Chondrocyte (in vitro differentiated cells): ENCODE measurements around the gene DAB2IP. TPM values are rescaled to one million over a fixed set of nuclear protein-coding genes. Genes with fewer than 3 reads are reported as not detected.

Experiments used
- DNase-seq: peaks from one replicate; pipeline ENCODE4 v3.0.0; 2021; ENCODE audit warnings: mixed read lengths, low spot score
- H3K27ac Mint-ChIP-seq: one replicate; pipeline ENCODE4 v1.8.0; 2021; ENCODE audit warnings: mild to moderate bottlenecking, moderate library complexity, mixed read lengths; ENCODE audit not compliant: unreplicated experiment
- H3K27me3 Mint-ChIP-seq: 2 replicates; pipeline ENCODE4 v1.8.0; 2021; ENCODE audit warnings: low read depth, mixed read lengths
- H3K36me3 Mint-ChIP-seq: 2 replicates; pipeline ENCODE4 v1.8.0; 2021; ENCODE audit warnings: low read depth, mixed read lengths
- H3K4me1 Mint-ChIP-seq: 2 replicates; pipeline ENCODE4 v1.8.0; 2021; ENCODE audit warnings: low read depth, mild to moderate bottlenecking, mixed read lengths
- H3K4me3 Mint-ChIP-seq: one replicate; pipeline ENCODE4 v1.8.0; 2021; ENCODE audit warnings: mild to moderate bottlenecking, moderate library complexity, mixed read lengths; ENCODE audit not compliant: unreplicated experiment
- H3K9me3 Mint-ChIP-seq: 2 replicates; pipeline ENCODE4 v1.8.0; 2021; ENCODE audit warnings: low read depth, mixed read lengths
- total RNA-seq: library from RNA; stranded (reverse); gene quantifications from 3 replicates; pipeline ENCODE4 v1.2.1, GENCODE V29; 2021
- TF ChIP-seq, protein P1 (sequence below): fragments of 200-600 bp; sonication (generic); IDR thresholded peaks from 2 replicates; pipeline ENCODE4 v1.5.0; 2021; ENCODE audit warnings: antibody characterized with exemption, mild to moderate bottlenecking, moderate library complexity

DAB2IP gene
- total RNA-seq, 1 donor from 2014 or later: 58.5 TPM

DNA sequence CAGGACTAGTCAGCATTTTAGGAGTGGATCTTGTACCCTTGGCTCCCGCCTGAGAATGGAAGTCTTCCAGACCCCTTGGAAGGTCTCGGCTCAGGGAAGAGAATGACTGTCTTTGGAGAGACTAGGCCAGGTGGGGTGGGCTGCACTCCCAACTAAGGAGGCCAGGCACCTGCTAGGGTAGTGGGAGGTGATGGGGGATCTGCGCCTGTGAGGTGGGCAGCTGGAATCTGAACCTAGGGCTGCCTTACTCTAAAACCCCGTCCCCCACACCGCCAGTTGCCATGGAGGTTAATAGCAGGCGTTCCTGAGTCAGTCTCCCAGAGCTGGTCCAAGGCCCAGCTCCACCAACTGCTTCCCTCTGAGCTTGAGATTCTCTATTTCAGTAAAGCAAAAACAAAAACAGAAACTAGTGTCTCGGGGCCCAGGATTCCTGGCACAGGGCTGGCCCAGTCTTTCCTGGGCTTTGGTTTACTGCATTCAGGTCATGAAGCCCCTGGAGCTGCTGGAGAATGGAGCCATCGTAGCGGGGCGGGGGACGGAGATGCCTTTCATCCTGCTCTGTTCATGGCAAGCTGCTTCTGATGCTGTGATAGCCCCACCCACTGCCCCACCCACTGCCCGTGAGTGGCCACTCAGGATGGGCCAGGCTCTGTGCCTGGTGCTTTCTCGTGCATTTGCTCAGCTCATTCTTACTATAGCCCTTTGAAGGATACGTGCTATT, 57.5 kb downstream of the DAB2IP start:
- Mint-ChIP-seq H3K4me1 (no peaks in the 10 kb centered on the region), H3K4me3 (no peak overlapping the region), H3K27ac (no peak overlapping the region), H3K9me3 (no peaks in the 10 kb centered on the region), H3K36me3 (peaks cover 4% of the 10 kb centered on the region), H3K27me3 (no peaks in the 10 kb centered on the region)
- TF ChIP-seq, protein P1, sequence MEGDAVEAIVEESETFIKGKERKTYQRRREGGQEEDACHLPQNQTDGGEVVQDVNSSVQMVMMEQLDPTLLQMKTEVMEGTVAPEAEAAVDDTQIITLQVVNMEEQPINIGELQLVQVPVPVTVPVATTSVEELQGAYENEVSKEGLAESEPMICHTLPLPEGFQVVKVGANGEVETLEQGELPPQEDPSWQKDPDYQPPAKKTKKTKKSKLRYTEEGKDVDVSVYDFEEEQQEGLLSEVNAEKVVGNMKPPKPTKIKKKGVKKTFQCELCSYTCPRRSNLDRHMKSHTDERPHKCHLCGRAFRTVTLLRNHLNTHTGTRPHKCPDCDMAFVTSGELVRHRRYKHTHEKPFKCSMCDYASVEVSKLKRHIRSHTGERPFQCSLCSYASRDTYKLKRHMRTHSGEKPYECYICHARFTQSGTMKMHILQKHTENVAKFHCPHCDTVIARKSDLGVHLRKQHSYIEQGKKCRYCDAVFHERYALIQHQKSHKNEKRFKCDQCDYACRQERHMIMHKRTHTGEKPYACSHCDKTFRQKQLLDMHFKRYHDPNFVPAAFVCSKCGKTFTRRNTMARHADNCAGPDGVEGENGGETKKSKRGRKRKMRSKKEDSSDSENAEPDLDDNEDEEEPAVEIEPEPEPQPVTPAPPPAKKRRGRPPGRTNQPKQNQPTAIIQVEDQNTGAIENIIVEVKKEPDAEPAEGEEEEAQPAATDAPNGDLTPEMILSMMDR: no peak
- no peak for DNase-seq

DNA sequence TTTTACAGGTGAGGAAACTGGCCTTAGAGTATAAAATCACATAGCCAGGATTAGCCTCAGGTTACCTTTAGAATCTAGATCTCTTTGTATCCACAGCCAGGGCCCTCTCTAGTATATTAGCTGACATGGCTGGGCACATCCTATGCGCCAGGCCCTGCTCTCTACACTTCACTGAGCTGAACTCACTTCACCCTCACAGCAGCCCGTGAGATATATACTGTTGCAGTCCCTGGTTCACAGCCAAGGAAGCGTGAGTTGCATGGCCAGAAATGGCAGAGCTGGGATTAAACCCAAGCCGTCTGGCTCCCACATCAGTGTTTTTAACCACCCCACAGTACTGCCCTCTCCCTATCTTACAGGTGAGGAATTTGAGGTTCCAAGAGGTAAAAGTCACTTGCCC, 58.4 kb downstream of the DAB2IP start:
- peaks cover 5% of the 10 kb centered on the region for H3K36me3 Mint-ChIP-seq
- no peak for DNase-seq
- H3K27me3 Mint-ChIP-seq: no peaks in the 10 kb centered on the region
- no peak overlapping the region for H3K4me3 Mint-ChIP-seq
- no peaks in the 10 kb centered on the region for H3K9me3 Mint-ChIP-seq
- H3K4me1 Mint-ChIP-seq: no peaks in the 10 kb centered on the region
- TF ChIP-seq, protein P1: no peak
- H3K27ac Mint-ChIP-seq: no peak overlapping the region

DNA sequence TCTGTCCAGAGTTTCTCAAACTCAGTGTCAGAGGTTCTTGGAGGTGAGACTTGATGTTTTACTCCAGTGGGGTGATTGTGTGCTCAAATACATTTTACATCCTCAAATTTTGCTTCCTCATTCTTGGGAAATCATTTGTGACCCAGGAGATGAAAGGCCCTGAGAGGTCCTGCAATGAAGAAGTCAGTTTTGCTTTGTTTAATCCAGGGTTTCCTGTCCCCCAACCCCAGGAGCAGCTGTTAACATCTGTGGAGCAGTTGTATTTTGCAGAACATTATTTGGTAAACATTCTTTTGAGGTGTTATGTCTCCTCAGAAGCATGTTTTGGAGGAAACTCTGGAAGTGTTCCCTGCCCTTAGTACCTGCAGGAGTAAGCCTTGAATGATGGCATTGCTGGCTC, 59.8 kb downstream of the DAB2IP start:
- no peak overlapping the region for H3K4me3 Mint-ChIP-seq
- H3K4me1 Mint-ChIP-seq: no peaks in the 10 kb centered on the region
- TF ChIP-seq, protein P1: no peak
- H3K36me3 Mint-ChIP-seq: peaks cover 5% of the 10 kb centered on the region
- no peaks in the 10 kb centered on the region for H3K27me3 Mint-ChIP-seq
- no peaks in the 10 kb centered on the region for H3K9me3 Mint-ChIP-seq
- no peak for DNase-seq
- no peak overlapping the region for H3K27ac Mint-ChIP-seq

DNA sequence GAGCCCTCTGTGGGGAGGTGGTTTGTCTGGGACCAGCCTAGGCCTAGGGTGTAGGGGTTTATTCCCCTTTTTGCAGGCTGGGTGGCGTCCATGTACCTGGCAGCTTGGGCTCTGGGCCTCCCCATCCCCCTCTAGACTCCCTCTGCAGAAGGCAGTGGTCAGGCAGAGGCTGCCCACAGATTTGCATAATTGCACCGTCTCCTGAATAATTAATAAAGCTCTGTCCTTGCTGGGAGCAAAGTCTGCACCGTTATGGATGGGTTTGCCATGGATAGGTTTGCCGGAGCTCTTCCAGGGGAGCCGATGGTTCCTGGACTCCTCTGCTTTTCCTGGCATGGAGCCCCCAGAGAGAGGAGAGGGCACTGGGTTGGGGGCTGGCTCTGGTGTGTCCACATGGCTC, 60.4 kb downstream of the DAB2IP start:
- Mint-ChIP-seq H3K27ac (no peak overlapping the region), H3K27me3 (no peaks in the 10 kb centered on the region), H3K4me1 (no peaks in the 10 kb centered on the region), H3K4me3 (no peak overlapping the region), H3K9me3 (no peaks in the 10 kb centered on the region), H3K36me3 (peaks cover 5% of the 10 kb centered on the region)
- no peak for DNase-seq
- TF ChIP-seq, protein P1: no peak

DNA sequence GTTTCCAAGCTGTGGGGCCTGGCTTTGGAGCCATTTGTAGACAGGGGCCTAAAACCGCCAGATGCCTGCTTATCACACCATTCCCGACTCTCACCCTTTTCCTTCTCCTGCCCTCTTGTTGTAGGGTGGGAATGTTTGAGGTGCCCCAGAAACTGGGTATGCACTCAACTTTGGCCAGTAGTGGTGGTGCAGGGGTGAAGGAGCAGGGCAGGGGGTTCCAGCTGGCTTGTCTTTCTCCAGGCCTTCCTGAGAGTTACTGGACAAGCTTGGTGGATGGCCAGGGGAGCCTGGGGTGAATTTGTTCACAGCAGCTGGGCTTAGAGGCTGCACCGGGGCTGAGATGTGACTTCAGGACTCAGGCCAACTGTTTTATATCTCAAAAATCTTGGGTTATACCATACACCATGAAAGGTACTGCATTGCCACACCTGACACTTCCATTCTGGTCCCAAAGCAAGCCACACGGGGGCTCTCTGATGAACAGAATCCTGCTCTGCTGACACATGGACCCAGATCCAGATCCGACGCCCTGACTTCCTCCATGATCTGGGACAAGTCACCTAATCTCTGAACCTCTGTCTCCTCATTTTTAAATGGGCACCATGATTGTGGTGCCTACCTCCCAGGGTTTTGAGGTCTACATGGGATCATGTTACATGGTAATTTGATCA, 62.1 kb downstream of the DAB2IP start:
- Mint-ChIP-seq H3K9me3 (no peaks in the 10 kb centered on the region), H3K4me1 (no peaks in the 10 kb centered on the region), H3K27me3 (no peaks in the 10 kb centered on the region), H3K36me3 (peaks cover 5% of the 10 kb centered on the region), H3K27ac (no peak overlapping the region), H3K4me3 (no peak overlapping the region)
- no peak for DNase-seq
- TF ChIP-seq, protein P1: no peak
